ENCODE results near the gene TPH1. TPM values are rescaled to one million over a fixed set of nuclear protein-coding genes. Genes with fewer than 3 reads are reported as not detected.

TPH1 gene
- total RNA-seq, 1 donor from 2014 or later: 0.82 TPM

DNA sequence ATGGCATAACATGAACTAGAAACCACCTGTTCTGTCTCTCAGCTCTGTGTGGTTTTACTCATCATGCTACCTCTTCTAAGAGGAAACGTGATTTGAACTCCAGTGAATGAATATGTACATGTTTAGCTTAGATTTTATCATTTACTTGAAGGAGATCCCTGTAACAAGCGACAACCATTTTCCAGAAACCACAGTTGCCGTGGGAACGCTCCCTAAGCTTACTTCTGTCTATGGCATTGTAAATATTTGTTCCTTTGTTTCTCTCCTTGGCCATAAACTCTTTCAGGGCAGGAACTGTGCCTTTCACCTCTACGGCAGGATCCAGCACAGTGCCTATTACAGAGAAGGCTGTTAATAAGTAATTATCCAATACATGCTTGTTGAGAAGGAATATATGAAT is 17.1 kb upstream of the TPH1 start:
- Mint-ChIP-seq H3K9me3 (no peaks in the 10 kb centered on the region), H3K27ac (ENCODE audit: unreplicated experiment) (no peak overlapping the region), H3K4me1 (no peaks in the 10 kb centered on the region), H3K36me3 (ENCODE audit: low read depth) (no peaks in the 10 kb centered on the region), H3K4me3 (no peak overlapping the region), H3K27me3 (ENCODE audit: low read depth) (no peaks in the 10 kb centered on the region)
- no peak for DNase-seq (ENCODE audit: low read depth, low spot score)
- TF ChIP-seq, protein P1, sequence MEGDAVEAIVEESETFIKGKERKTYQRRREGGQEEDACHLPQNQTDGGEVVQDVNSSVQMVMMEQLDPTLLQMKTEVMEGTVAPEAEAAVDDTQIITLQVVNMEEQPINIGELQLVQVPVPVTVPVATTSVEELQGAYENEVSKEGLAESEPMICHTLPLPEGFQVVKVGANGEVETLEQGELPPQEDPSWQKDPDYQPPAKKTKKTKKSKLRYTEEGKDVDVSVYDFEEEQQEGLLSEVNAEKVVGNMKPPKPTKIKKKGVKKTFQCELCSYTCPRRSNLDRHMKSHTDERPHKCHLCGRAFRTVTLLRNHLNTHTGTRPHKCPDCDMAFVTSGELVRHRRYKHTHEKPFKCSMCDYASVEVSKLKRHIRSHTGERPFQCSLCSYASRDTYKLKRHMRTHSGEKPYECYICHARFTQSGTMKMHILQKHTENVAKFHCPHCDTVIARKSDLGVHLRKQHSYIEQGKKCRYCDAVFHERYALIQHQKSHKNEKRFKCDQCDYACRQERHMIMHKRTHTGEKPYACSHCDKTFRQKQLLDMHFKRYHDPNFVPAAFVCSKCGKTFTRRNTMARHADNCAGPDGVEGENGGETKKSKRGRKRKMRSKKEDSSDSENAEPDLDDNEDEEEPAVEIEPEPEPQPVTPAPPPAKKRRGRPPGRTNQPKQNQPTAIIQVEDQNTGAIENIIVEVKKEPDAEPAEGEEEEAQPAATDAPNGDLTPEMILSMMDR (conservative IDR thresholded peaks at IDR 0.05): no peak

DNA sequence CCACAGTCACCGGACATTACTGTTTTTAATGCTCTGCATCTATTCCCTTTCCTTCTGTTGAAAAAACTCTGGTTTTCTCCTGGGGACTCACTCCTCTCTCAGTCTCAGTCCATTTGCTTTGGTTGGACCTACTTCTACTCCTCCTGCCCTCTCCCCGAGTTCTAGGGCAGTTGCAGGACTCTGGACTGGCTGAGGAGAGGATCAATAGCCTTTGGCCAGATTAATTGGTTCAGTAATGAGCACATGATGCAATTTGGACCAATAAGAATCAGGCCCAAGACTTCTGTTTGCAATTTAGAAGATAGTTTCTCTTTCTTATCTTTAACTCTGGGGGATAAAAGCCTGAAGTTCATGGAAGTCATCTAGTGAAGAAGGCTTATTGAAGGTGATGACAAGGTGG is 15.3 kb upstream of the TPH1 start:
- Mint-ChIP-seq H3K4me1 (no peaks in the 10 kb centered on the region), H3K4me3 (no peak overlapping the region), H3K27me3 (ENCODE audit: low read depth) (no peaks in the 10 kb centered on the region), H3K9me3 (no peaks in the 10 kb centered on the region), H3K36me3 (ENCODE audit: low read depth) (no peaks in the 10 kb centered on the region), H3K27ac (ENCODE audit: unreplicated experiment) (no peak overlapping the region)
- no peak for DNase-seq (ENCODE audit: low read depth, low spot score)
- TF ChIP-seq, protein P1 (conservative IDR thresholded peaks at IDR 0.05): no peak

DNA sequence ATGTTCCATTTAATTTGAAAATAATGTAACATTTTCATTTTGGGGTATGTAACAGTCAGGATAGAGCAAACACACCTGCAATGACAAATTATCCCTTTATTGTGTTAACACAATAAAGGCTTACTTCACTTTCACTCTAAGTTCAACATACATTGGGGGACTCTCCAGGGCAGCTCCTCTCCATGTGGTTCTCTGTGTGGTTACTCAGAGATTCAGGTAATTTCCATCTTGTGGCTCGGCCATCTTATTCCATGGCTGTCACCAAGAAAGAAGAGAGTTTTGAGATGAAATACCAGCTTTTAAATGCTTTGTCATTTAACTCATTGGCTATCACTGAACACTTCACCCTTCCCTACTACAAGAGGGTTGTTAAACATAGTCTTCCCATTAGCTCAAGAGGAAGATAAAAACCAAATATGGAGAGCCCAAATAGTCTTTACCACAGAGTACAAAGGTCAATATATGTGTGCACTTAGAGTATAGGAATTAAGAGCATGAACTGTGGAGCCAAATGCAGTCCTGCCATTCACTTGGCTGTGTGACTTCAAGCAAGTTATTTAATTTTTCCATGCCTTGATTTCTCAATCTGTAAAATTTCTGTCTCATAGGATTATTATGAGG is 10.6 kb upstream of the TPH1 start:
- H3K27ac Mint-ChIP-seq (ENCODE audit: unreplicated experiment): no peak overlapping the region
- TF ChIP-seq, protein P1 (conservative IDR thresholded peaks at IDR 0.05): no peak

DNA sequence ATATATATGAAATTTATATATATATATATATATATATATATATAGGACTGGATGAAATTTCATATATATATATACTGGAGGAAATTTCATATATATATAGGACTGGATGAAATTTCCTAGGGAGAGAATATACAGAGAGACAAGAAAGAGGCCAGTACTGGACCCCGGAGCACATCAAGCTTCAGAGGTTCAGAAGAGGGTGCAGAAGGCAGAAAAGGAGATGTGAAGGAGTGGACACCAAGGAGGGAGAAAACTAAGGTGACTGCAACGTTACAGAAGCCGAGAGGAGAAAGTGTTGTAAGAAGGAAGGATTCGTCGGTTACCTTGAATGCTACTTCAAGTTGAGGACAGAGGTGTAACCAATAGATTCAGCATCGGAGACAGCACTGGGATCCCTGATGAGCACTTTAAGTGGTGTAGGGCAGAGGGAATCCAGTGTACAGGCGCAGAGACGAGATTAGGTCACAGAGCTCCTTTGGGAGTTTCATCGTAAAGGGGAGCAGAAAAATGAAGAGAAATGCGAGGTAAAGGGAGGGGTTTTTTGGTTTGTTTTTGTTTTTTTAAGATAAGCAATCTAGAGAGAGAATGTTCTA is 8.5 kb upstream of the TPH1 start:
- H3K27me3 Mint-ChIP-seq (ENCODE audit: low read depth): no peaks in the 10 kb centered on the region
- peaks cover 3% of the 10 kb centered on the region for H3K9me3 Mint-ChIP-seq
- peaks cover 3% of the 10 kb centered on the region for H3K36me3 Mint-ChIP-seq (ENCODE audit: low read depth)
- DNase-seq (ENCODE audit: low read depth, low spot score): no peak
- TF ChIP-seq, protein P1 (conservative IDR thresholded peaks at IDR 0.05): no peak
- H3K4me1 Mint-ChIP-seq: no peaks in the 10 kb centered on the region
- no peak overlapping the region for H3K27ac Mint-ChIP-seq (ENCODE audit: unreplicated experiment)
- H3K4me3 Mint-ChIP-seq: no peak overlapping the region

More for the DNA sequence above, 10.6 kb upstream of the TPH1 start:
- H3K4me1 Mint-ChIP-seq: no peaks in the 10 kb centered on the region
- no peaks in the 10 kb centered on the region for H3K36me3 Mint-ChIP-seq (ENCODE audit: low read depth)
- H3K4me3 Mint-ChIP-seq: no peak overlapping the region
- no peak for DNase-seq (ENCODE audit: low read depth, low spot score)
- no peaks in the 10 kb centered on the region for H3K9me3 Mint-ChIP-seq
- H3K27me3 Mint-ChIP-seq (ENCODE audit: low read depth): no peaks in the 10 kb centered on the region

DNA sequence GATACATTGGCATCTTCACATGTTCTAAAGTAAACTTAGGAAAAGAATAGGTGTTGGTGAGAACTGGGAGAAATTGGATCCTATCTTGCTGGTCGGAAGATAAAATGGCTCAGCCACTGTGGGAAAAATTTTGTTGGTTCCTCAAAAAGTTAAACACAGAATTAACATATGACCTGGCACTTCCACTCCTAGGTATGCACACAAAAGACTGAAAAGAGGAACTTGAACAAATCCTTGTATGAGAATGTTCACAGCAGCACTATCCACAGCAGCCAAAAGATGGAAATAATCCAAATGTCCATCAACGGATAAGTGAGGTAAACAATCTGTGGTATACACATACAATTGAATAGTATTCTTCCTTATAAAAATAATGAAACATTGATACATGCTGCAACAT is 4.8 kb upstream of the TPH1 start:
- peaks cover 14% of the 10 kb centered on the region for H3K9me3 Mint-ChIP-seq
- H3K27ac Mint-ChIP-seq (ENCODE audit: unreplicated experiment): no peak overlapping the region
- no peak for DNase-seq (ENCODE audit: low read depth, low spot score)
- no peak overlapping the region for H3K4me3 Mint-ChIP-seq
- peaks cover 6% of the 10 kb centered on the region for H3K36me3 Mint-ChIP-seq (ENCODE audit: low read depth)
- TF ChIP-seq, protein P1 (conservative IDR thresholded peaks at IDR 0.05): no peak
- H3K4me1 Mint-ChIP-seq: peaks cover 5% of the 10 kb centered on the region
- peaks cover 27% of the 10 kb centered on the region for H3K27me3 Mint-ChIP-seq (ENCODE audit: low read depth)
